ENCODE results near the gene CLASP1.

The CLASP1 gene

DNA sequence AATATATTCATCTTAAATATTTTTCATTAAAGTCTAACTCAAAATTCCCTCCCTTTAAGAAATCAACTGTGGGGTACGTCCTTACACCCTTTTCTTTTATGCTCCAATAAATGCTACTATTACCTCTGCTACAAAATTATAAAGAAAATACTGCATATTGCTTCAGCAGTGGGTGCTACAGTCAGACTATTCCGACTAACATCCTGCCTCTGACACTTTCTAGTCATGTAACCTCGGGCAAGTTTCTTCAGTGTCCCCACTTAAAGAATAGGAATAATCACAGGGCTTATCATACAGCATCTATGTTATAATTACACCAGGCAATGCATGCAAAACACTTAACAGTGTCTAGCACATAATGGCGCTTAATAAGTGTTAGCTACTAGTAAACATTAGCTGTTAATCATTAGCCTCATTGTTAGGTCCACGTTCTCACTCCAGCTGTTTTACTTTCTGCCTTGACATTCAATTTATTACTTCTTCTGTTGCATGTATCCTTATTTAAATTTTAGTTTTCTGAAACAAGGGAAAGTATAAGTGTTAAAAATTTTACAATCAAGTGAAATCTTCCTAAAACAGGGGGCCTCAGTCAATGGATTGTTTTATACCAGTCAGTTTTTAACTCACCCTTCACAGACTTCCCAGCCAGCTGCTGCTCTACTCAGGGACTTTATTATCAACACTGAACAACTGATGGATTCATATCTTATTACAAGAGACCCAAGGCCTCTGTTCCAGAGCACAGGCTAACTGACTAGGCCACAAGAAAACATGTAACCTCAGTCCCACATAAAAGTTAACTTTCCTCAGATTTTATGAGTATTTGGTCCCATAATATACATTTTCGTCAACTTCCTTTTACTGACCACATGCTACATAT is 54.0 kb downstream of the CLASP1 start:
- Histone ChIP-seq H3K4me2 (ENCODE audit: low read length) (peak overlapping the region; percentile 80; the same call in 1 of the 2 replicates), H3K27me3 (ENCODE audit: insufficient read depth, low read length) (no peaks in the 10 kb centered on the region), H3K36me3 (ENCODE audit: insufficient read depth, low read length) (peaks cover 8% of the 10 kb centered on the region; the same call in 1 of the 2 replicates), H3K4me3 (ENCODE audit: low read depth, low read length, poor library complexity, severe bottlenecking) (no peak overlapping the region), H4K20me1 (ENCODE audit: insufficient read depth, low read length) (no peaks in the 10 kb centered on the region), H3K27ac (ENCODE audit: low read depth, low read length, poor library complexity, severe bottlenecking) (peak overlapping the region; percentile 92), H3K79me2 (ENCODE audit: insufficient read depth, low read length) (peaks cover 59% of the 10 kb centered on the region), H3K4me1 (ENCODE audit: insufficient read depth, low read length, severe bottlenecking) (peaks cover 51% of the 10 kb centered on the region), H3F3A (ENCODE audit: insufficient read depth, low read length) (peaks cover 6% of the 10 kb centered on the region; the same call in 1 of the 2 replicates), H3K9me2 (ENCODE audit: low read depth, low read length) (no peaks in the 10 kb centered on the region), H3K9ac (ENCODE audit: low read length) (no peak overlapping the region; the same call in 1 of the 2 replicates), H3K9me3 (ENCODE audit: low read length) (no peaks in the 10 kb centered on the region), H2AFZ (ENCODE audit: low read length) (no peak overlapping the region)
- TF ChIP-seq CTCF (IDR thresholded peaks at IDR 0.05; ENCODE audit: low read length), result no peak
- TF ChIP-seq EZH2 (IDR thresholded peaks at IDR 0.05; ENCODE audit: borderline replicate concordance, low read length), result no peak

DNA sequence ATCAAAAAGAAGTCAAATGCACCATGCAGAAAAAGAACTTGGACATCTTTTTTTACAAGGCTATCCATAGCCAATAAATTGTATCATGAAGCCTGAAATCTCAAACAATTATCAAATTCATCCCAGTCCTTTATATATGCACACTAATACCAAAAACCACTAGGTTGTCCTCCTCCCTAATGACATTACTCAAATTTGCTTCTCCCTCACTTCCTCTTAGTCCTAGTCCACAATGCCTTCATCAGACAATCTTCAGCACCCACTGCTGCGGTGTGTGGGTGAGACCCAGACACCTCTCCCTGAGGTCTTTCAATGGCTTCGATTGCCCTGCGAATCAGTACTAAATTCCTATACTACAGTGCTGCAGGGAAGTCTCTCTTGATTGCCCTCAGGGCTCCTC is 58.1 kb downstream of the CLASP1 start:
- Histone ChIP-seq H3K79me2 (ENCODE audit: insufficient read depth, low read length) (peaks cover 41% of the 10 kb centered on the region), H3K9me2 (ENCODE audit: low read depth, low read length) (no peaks in the 10 kb centered on the region), H3K4me1 (ENCODE audit: insufficient read depth, low read length, severe bottlenecking) (peaks cover 13% of the 10 kb centered on the region)

GRCh38 chr2:121588357-121588756 is 60.9 kb downstream of the CLASP1 start:
- H3K4me2 ChIP-seq (ENCODE audit: low read length), result no peak overlapping the region
- H3K9me2 ChIP-seq (ENCODE audit: low read depth, low read length), result no peaks in the 10 kb centered on the region
- H4K20me1 ChIP-seq (ENCODE audit: insufficient read depth, low read length), result no peaks in the 10 kb centered on the region
- peaks cover 10% of the 10 kb centered on the region for H3K36me3 ChIP-seq (ENCODE audit: insufficient read depth, low read length)
- no peak overlapping the region for H3K4me3 ChIP-seq (ENCODE audit: low read depth, low read length, poor library complexity, severe bottlenecking)
- H3K27me3 ChIP-seq (ENCODE audit: insufficient read depth, low read length), result no peaks in the 10 kb centered on the region
- H3K79me2 ChIP-seq (ENCODE audit: insufficient read depth, low read length), result peaks cover 28% of the 10 kb centered on the region
- no peak overlapping the region for H3K9ac ChIP-seq (ENCODE audit: low read length)
- no peaks in the 10 kb centered on the region for H3F3A ChIP-seq (ENCODE audit: insufficient read depth, low read length)
- no peaks in the 10 kb centered on the region for H3K4me1 ChIP-seq (ENCODE audit: insufficient read depth, low read length, severe bottlenecking)
- no peak overlapping the region for H3K27ac ChIP-seq (ENCODE audit: low read depth, low read length, poor library complexity, severe bottlenecking)
- no peak overlapping the region for H2AFZ ChIP-seq (ENCODE audit: low read length)
- TF ChIP-seq CTCF (IDR thresholded peaks at IDR 0.05; ENCODE audit: low read length), result no peak
- no peak for TF ChIP-seq EZH2 (IDR thresholded peaks at IDR 0.05; ENCODE audit: borderline replicate concordance, low read length)
- no peaks in the 10 kb centered on the region for H3K9me3 ChIP-seq (ENCODE audit: low read length)

More for the DNA sequence above, 58.1 kb downstream of the CLASP1 start:
- Histone ChIP-seq H3F3A (ENCODE audit: insufficient read depth, low read length) (no peaks in the 10 kb centered on the region), H3K4me3 (ENCODE audit: low read depth, low read length, poor library complexity, severe bottlenecking) (no peak overlapping the region), H2AFZ (ENCODE audit: low read length) (no peak overlapping the region), H3K27ac (ENCODE audit: low read depth, low read length, poor library complexity, severe bottlenecking) (no peak overlapping the region), H3K4me2 (ENCODE audit: low read length) (no peak overlapping the region), H3K36me3 (ENCODE audit: insufficient read depth, low read length) (peaks cover 5% of the 10 kb centered on the region; the same call in 1 of the 2 replicates), H3K9me3 (ENCODE audit: low read length) (no peaks in the 10 kb centered on the region), H3K27me3 (ENCODE audit: insufficient read depth, low read length) (no peaks in the 10 kb centered on the region), H3K9ac (ENCODE audit: low read length) (no peak overlapping the region), H4K20me1 (ENCODE audit: insufficient read depth, low read length) (no peaks in the 10 kb centered on the region)
- TF ChIP-seq CTCF (IDR thresholded peaks at IDR 0.05; ENCODE audit: low read length), result no peak
- no peak for TF ChIP-seq EZH2 (IDR thresholded peaks at IDR 0.05; ENCODE audit: borderline replicate concordance, low read length)

Measured in OCI-LY1 (cell line).